H54 (cell line): ENCODE results near the gene TTC3.
"Not testable (repeated sequence)": the region's sequence is repeated elsewhere in the genome, so short reads cannot be mapped to it uniquely, and the experiment has no call there.

Experiments
- DNase-seq: peaks from one replicate; pipeline ENCODE4 v3.0.0; 2011; ENCODE audit warnings: low spot score, mixed read lengths; ENCODE audit not compliant: insufficient read length
- FAIRE-seq: peaks from 3 replicates; lab custom pipeline; 2011; peaks lifted over from hg19 to GRCh38; lab: Jason Lieb, UNC
- POLR2A ChIP-seq: IDR thresholded peaks from 2 replicates; pipeline ENCODE4 v1.6.1; 2011; ENCODE audit warnings: low read depth, mild to moderate bottlenecking, low read length

TTC3 gene

DNA sequence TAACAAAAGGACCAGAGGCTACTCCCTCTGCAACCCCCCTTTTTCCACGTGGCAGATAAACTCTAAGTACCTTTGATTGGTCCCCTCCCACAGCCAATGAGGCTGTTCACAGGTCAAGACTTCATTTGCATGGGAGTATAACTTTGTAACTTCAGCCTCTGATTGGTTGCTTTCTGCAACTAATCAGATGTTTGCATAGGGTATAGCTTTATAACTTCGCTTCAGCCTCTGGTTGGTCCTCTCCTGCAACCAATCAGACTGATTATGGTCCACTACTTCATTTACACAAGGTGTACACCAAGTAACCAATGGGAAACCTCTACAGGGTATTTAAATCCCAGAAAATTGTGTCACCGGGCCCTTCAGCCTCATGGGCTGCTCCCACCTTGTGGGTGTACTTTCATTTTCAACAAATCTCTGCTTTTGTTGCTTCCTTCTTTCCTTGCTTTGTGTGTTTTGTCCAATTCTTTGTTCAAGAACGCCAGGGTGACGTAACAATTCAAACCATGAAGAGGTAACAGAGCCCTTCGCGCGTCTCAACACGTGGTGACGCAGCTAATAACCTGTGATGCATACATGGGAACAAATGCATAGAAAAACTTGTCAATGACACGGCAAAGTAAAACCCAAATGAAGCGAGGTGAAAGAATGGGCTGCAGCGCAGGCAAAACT is 146.8 kb downstream of the TTC3 start:
- TF ChIP-seq POLR2A = no peak; the same call in 1 of the 2 replicates
- DNase-seq (no peak), FAIRE-seq (no peak)

DNA sequence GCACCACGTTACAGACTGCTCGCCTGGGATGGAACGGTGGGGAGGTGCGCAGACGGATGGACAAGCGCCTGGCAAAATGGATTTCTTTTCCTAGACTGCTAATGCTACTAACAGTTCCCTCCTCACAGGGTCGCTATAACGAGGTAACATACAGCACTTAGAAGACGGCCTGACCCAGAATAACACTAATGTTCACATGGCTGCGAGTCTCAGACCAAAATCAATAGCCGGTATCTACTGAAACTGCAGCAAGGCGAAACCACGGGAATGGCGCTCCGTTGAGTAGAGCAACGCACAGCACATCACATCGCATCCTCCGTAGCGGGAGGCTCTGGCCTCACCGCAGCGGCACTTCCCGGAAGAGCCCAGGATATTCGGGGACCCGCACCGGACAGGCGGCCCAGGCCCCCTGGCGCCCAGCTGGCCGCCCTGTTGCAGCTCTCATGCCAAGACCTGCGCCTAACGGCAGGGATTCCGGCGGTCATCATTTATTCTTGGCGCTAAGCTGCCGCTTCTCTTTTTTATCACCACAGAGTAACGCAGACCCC is 147.5 kb downstream of the TTC3 start:
- FAIRE-seq (no peak), DNase-seq (peak; percentile 50)
- TF ChIP-seq POLR2A = 0 out of 2 replicates have a peak, but pooled peaks have one; percentile 26

DNA sequence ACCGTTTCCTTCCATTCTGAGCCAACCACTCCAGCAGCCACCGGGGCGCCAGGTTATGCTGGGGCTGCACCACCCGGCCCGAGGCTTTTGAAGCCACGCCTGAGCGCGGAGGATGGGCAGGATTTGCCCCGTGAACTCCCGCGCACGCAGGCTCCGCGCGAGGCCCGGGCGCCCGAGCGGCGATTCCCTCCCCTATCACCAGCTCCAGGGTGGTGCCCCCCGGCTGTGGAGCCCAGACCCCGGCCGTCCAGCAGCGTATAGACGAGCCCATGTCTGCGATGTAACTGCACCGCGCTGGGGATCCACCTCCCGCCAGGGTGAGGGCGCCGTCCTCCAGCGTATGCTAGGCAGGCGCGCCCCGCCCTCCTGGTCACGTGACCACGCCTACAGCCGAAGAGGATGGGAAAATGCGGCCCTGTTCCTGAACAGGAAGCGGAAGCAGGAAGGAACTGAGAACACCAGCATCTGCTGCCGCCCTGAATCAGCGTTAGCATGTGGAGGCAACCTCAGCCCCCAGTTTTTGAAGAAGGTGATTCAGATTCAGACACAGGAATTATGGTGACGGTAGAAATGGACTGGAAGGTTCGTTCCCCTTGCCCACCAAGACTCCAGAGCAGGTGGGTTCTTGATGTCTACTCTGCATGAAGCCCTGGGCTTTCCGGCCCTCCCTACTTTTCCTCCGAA is 148.1 kb downstream of the TTC3 start:
- DNase-seq (peak; percentile 97), FAIRE-seq (no peak)
- peak; percentile 96 for TF ChIP-seq POLR2A

DNA sequence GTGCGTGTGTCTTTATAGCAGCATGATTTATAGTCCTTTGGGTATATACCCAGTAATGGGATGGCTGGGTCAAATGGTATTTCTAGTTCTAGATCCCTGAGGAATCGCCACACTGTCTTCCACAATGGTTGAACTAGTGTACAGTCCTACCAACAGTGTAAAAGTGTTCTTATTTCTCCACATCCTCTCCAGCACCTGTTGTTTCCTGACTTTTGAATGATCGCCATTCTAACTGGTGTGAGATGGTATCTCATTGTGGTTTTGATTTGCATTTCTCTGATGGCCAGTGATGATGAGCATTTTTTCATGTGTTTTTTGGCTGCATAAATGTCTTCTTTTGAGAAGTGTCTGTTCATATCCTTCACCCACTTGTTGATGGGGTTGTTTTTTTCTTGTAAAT is 149.2 kb downstream of the TTC3 start:
- not testable (repeated sequence) for DNase-seq, FAIRE-seq

DNA sequence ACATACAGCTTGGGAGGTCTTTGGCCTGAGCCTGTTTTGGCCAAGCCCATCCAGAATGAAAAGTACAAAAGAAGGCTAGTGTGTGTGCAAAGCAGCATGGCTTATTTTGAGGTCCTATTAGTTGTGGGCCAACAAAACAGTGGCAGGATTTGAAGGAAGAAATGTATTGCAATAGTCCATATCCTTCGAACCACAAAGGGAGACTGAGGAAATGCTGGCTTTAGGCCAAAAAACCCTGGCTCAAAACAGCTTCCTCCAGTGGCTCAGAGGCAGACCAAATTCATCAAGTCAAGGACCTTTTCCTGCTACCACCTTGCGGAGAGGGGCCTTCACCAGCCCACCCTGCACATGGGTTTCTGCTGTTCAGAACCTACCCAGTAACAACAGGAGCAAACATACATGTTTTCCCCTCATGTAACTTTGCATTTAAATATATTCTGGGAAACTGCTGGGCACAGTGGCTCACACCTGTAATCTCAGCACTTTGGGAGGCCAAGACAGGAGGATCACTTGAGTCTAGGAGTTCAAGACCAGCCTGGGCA is 150.8 kb downstream of the TTC3 start:
- TF ChIP-seq POLR2A = no peak
- no peak for FAIRE-seq
- no peak for DNase-seq

DNA sequence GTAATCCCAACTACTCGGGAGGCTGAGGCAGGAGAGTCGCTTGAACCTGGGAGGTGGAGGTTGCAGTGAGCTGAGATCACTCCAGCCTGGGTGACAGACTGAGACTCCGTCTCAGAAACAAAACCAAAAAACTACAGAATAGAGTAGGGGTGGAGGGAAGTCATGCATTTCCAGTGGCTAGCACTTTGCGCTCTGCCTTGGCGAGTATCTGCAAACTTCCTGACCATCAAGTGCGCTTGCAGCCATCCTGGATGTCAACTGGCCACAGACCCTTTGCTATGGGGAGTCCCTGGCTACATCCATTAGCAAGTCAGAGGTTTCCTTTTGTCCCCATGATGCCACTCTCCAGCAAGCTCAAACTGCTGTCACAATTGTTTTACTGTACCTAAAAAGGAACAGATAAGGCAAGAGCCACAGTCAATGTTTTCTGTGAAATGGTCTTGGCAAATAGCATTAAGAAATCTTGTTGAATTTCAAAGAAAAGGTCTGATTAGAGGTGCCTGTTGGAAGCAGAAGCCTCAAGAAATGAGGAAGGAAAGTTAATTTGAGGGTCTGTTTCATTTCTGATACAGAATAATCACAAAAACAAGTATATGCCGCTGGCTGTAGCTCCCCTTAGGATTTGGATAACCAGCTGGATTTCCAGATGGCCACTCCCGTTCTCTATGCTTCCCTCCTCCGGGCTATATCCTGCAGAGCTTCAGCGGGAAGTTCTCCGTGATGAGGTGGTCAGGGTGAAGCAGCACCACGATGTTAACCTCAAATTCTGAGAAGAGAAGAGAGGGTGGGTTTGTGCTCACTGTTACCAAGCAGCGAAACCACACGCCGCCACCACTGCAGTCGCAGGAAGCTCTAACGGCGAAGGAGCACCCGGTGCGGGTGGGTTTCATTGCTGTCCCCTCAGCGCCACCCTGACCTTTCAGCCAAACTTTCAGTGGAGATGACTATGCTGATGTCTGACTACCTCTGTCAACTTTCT is 152.1 kb downstream of the TTC3 start:
- DNase-seq = no peak
- FAIRE-seq = no peak
- no peak for TF ChIP-seq POLR2A

DNA sequence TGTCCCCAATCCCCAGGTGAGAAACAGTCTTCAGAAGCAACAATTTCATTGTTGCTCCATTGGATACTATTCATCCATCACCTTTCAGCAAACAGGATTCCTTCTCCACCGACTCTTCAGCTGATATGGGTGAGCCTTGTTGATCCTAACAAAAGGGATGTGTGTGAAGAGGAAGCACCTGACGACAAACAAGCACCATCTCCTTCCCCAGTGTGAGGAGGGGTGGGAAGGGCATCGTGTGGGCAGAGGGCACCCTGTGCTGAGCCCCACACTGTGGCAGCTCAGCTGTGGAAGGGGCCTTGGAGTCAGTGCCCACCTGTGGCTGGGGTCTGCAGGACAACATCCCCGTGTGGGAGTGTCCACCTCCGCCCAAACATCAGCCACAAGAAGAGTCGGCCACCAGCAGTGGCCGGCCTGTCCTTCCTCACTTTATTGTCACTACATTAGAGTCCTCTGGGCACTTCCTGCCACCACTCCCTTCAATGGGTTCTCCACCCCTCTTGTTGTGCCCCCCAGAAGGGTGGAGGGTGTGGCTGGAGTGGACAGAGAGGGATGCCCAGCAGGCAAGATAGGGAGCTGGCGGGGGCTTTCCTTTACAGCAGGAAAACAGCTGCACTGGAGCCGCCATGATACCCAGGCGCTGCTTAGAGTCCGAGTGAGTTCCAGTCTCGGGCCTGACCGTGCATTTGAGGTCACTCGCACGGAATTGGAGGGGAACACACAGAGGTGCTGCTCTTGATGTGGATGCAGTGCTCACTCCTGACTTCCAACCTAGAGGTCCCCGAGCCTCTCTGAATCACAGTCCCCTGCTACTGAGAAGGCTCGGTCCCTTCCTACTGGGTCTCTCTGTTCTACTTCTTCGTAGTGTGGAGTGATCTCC is 153.2 kb downstream of the TTC3 start:
- no peak for FAIRE-seq
- DNase-seq = no peak
- no peak for TF ChIP-seq POLR2A

DNA sequence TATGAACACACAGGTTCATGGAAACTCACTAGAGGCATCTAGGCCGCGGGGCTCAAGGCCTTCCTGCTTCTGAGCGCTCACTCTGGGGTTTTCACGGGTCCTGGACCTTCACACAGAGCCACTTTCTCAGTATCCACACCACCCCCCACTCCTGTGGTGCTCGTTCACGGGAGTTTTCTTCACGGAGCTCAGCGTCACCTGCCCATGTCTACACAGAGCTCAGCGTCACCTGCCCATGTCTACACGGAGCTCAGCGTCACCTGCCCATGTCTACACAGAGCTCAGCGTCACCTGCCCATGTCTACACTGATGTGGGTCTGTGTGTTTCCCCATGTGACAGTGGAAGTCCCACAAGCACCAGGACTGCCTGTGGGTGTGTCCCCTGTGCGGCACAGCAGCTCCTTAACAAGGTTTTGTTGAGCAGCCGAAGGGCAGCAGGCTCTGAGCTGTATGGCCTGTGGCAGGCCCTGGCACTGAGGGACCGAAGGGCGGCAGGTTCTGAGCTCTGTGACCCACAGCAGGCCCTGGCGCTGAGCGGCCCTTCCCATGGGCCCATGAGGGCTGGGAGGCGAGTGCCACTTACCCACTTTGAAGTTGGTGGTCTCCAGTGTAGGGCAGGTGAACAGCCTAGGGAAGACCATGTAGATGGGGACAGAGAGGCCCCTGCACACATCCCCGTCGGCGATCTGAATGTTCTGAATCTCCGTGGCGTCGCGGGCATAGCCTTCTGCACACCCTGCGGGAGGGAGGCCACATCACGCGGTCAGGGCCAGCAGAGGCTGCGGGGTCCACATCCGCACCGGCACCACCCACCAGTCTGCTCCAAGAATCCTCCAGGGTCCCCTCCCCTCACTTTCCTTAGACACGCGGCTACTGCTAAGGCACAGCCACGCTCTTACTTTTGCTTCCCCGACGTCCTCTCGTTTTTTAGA is 154.3 kb downstream of the TTC3 start:
- no peak for FAIRE-seq
- no peak for TF ChIP-seq POLR2A
- DNase-seq = no peak

DNA sequence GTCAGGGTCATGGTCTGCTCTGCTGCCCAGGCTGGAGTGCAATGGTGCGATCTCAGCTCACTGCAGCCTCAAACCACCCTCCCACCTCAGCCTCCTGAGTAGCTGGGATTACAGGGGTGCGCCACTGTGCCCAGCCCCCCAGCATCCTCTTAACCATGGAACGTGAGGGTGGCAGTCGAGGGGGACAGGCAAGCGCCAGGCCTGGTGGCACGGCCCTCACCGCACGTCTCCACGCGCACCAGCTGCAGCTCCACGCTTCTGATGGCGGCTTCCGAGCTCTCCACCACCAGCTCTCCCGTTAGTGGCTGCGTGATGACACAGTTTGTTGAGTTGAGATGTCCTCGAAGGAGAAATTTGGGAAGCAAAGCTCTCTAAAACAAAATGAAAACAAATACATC is 154.9 kb downstream of the TTC3 start:
- no peak for FAIRE-seq
- no peak for DNase-seq

DNA sequence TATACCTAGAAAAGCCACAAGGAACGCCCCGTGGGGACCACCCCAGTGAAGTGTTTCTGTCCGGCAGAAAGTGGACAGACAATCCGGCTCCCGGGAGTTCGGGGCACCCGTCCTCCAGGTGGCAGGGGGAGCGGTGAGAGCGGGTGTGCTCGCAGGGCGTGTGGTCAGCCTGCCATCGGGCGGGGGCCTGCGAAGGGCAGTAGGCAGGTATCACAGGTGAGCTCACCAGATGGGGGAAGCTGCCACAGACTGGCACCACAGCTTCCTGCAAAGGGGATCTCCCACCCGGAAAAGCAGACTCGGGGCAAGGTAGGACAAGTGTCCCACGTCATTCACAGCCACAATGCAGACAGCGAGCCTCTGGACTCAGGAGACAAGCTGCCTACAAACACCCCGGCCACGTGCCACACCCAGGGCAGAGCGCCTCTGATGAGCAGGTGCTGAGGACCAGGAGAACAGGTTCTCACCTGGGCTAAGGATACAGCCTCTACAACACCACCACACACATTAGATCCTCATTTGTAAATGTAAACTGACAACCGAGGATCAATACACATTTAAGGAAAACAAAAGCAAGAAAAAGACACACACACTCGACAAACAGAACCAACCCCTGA is 157.7 kb downstream of the TTC3 start:
- FAIRE-seq (no peak), DNase-seq (no peak)
- no peak for TF ChIP-seq POLR2A

More for the DNA sequence above, 154.9 kb downstream of the TTC3 start:
- TF ChIP-seq POLR2A = no peak

DNA sequence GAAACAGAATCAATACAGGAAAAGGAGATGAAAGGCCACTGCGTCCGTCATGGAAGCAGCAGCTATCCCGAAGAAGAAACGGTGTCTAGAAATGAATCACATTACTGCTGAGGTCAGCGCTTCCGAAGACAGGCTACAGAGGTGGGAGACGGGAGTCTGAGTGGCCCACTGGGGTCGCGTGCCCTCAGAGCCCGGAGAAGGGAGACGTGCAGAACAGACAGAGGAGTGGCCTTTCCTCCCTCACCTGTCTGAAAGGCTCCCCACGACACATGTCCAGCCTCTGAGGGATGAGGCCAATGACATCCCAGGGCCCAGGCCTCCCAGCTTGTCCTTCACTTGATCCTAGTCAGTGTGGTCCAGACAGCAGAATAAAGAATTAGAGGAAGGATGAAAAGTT is 158.2 kb downstream of the TTC3 start:
- TF ChIP-seq POLR2A = no peak
- FAIRE-seq = no peak
- no peak for DNase-seq
